Measurements from ENCODE around the gene SERBP1. TPM values are rescaled to one million over a fixed set of nuclear protein-coding genes. Genes with fewer than 3 reads are reported as not detected.
A peak's percentile ranks its signal among the peaks of the same experiment; 100 is the strongest.
"Not testable (repeated sequence)": the region's sequence is repeated elsewhere in the genome, so short reads cannot be mapped to it uniquely, and the experiment has no call there.

Gene SERBP1
- total RNA-seq, 2 donors from 2014 or later: 225 to 393 TPM

DNA sequence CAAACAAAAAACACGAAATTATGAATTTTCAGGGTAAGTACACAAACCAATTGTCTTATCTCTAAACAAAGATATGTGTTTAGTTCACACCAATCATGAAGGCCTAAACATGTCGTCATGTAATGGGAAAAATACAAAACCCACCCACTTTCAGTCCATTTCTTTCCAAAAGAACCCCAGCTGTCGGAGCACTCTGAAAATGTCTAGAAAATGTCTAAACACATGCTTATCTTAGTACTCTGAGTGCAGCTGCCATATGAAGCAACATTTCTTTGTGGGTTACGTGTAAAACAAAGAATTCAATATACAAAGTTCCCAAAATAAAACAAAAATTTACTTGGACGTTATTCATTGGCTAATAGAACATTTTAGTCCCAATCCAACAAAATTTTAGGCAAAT, 22.7 kb downstream of the SERBP1 start:
- no peak for ATAC-seq (replicated peaks)
- no peaks in the 10 kb centered on the region for H3K9me3 Mint-ChIP-seq
- peaks cover 4% of the 10 kb centered on the region for H3K4me1 Mint-ChIP-seq
- no peaks in the 10 kb centered on the region for H3K27me3 Mint-ChIP-seq
- H3K4me3 Mint-ChIP-seq: no peak overlapping the region
- peak overlapping the region; percentile 3 for H3K27ac Mint-ChIP-seq
- H3K36me3 Mint-ChIP-seq (ENCODE audit: low read depth): peaks cover 61% of the 10 kb centered on the region

DNA sequence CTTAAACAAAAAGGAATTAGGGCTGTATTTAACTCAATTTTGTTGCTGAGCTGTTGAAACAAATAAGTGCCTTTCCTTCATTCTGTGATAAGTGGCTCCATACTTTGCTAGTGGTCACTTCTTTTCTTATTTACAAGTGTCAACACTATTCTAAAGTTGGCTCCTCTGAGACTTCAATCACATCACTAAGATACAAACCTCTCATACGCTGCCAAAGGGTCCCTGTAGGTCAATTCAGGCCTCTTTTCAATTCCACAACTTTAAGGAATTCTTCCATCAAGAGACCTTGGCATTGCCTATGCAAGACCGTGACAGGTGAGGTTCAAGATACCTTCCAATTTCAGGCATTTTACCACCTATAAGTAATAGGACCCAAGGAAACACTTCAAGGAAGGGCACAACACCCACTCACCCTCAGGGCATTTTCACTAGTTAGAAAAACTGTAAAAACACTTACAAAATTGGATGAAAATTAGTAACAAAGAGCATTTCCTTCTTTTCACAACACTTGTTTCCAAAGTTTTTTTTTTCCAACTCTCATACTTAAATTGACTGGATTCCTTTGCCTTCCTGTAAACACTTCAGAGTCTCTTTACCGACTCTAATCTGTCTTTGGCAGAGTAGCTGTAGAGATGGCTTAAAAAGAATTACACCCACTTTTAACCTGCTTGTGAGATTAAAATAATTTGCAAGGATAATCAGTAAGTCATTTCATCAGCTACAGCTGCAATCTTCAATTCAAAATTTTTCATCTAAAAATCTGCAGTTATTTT, 24.5 kb downstream of the SERBP1 start:
- ATAC-seq (replicated peaks): no peak
- Mint-ChIP-seq H3K9me3 (no peaks in the 10 kb centered on the region), H3K27me3 (no peaks in the 10 kb centered on the region), H3K4me1 (peaks cover 8% of the 10 kb centered on the region), H3K4me3 (no peak overlapping the region), H3K27ac (peak overlapping the region; percentile 43), H3K36me3 (ENCODE audit: low read depth) (peaks cover 47% of the 10 kb centered on the region)

DNA sequence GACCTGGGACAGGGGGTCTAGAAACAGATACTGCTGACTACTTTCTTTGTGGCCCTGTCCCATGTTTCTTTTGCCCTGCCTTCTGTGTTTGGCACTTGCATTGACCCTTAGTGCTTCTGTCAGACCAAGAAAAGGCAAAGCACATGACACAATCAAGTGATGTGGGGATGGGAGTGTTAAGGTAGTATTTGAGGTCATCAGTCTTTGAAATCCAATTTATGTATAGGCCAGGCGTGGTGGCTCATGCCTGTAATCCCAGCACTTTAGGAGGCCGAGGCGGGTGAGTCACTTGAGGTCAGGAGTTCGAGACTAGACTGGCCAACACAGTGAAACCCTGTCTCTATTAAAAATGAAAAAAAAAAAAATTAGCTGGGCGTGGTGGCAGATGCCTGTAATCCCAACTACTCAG, 26.0 kb downstream of the SERBP1 start:
- peaks cover 47% of the 10 kb centered on the region for H3K36me3 Mint-ChIP-seq (ENCODE audit: low read depth)
- no peaks in the 10 kb centered on the region for H3K9me3 Mint-ChIP-seq
- no peak overlapping the region for H3K27ac Mint-ChIP-seq
- ATAC-seq (replicated peaks): no peak
- no peaks in the 10 kb centered on the region for H3K27me3 Mint-ChIP-seq
- no peak overlapping the region for H3K4me3 Mint-ChIP-seq
- H3K4me1 Mint-ChIP-seq: peaks cover 12% of the 10 kb centered on the region

DNA sequence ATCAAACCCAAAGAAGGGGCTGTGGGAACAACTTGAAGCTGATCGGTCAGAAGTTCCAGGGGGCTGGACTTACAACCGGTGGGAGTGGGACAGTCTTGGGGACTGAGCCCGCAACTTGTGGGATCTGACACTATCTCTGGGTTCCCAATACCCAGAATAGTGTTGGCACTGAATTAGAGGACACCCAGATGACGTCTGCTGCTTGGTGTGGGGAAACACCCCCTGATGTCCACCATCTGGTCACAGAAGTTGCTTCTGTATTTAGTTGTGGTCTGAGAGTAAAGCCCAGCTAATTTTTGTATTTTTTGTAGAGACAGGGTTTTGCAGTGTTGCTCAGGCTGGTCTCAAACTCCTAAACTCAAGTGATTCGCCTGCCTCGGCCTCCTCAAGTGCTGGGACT, 28.8 kb downstream of the SERBP1 start:
- Mint-ChIP-seq H3K27ac (peak overlapping the region; percentile 10), H3K36me3 (ENCODE audit: low read depth) (peaks cover 60% of the 10 kb centered on the region), H3K4me3 (no peak overlapping the region), H3K9me3 (peaks cover 4% of the 10 kb centered on the region), H3K27me3 (no peaks in the 10 kb centered on the region), H3K4me1 (peaks cover 16% of the 10 kb centered on the region)
- no peak for ATAC-seq (replicated peaks)

DNA sequence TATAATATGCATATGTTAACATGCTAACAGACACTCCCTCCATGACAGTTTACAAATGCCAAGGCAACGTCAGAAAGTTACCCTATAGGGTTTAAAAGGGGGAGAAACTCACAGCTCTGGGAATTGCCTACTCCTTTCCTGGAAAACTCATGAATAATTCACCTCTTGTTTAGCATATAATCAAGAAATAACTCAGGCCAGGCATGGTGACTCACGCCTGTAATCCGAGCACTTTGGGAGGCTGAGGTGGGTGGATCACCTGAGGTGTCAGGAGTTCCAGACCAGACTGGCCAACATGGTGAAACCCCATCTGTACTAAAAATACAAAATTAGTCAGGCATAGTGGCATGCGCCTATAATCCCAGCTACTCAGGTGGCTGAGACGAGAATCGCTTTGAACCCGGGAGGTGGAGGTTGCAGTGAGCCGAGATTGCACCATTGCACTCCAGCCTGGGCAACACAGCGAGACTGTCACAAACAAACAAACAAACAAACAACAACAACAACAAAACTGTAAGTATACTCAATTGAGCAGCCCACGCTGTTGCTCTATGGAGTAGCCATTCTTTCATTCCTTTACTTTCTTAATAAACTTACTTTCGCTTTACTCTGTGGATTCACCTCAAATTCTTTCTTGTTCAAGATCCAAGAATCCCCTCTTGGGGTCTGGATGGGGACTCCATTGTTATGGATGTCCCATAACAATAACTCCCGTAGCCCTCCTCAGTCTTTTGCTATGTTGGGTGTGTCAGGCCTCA, 30.0 kb downstream of the SERBP1 start:
- Mint-ChIP-seq H3K27ac (peak overlapping the region; percentile 82), H3K4me1 (peaks cover 16% of the 10 kb centered on the region), H3K36me3 (ENCODE audit: low read depth) (peaks cover 65% of the 10 kb centered on the region), H3K4me3 (peak overlapping the region; percentile 27)
- not testable (repeated sequence) for H3K9me3 Mint-ChIP-seq, H3K27me3 Mint-ChIP-seq
- peak; percentile 92 for ATAC-seq (replicated peaks)

DNA sequence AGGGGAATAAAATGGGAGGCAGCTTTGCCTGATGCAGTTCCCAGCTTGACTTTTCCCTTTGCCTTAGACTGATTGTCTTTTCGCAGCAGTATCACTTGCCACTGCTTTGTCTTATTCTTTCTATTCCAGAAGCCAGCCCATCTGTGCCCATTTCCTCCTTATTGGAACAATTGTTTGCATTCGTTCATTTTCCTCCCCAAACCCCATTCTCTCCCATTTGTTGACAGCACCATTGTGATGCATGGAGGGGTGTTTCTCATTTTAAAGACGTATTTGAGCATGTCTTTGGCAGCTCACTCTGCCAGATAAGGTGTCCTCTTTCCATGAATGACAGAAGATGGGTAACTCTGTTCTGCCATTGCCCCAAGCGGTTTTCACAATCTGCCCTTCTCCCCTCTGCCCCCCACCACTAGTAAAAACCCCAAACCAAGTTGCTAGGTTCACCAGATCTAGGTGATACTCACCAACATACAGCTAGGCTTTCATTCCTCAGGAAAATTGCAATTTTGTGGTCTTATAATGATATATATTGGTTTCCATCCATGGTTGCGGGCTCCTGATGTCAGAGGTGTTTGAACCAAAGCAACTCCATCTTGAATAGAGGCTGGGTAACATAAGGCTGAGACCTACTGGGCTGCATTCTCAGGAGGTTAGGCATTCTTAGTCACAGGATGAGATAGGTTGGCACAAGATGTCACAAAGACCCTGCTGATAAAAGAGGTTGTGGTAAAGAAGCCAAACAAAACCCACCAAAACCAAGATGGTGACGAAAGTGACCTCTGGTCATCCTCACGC, 30.8 kb downstream of the SERBP1 start:
- Mint-ChIP-seq H3K9me3 (peaks cover 4% of the 10 kb centered on the region), H3K27me3 (no peaks in the 10 kb centered on the region), H3K4me1 (peaks cover 16% of the 10 kb centered on the region), H3K36me3 (ENCODE audit: low read depth) (peaks cover 67% of the 10 kb centered on the region), H3K27ac (peak overlapping the region; percentile 82), H3K4me3 (peak overlapping the region; percentile 27)
- peak; percentile 42 for ATAC-seq (replicated peaks)

DNA sequence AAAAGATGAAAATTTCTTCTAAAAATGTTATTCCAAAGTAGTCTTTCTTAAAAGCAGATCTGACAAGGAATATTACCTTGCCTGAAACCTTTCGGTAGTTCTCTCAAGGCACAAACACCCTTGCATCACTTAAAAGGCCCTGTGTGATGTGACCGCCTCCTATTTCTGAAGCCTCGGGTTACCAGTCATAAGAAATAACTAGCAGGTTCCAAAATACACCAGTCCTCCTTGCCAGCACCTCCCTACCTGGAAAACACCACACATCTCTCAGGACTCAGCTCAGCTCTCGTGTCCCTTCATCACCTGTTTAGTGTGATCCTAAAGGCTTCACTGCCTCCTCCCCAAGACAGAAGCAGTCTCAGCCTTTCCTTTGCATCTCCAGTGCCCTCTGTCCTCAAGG, 35.7 kb downstream of the SERBP1 start:
- Mint-ChIP-seq H3K4me1 (peaks cover 4% of the 10 kb centered on the region), H3K9me3 (peaks cover 4% of the 10 kb centered on the region), H3K4me3 (no peak overlapping the region), H3K36me3 (ENCODE audit: low read depth) (peaks cover 97% of the 10 kb centered on the region), H3K27ac (no peak overlapping the region), H3K27me3 (no peaks in the 10 kb centered on the region)
- no peak for ATAC-seq (replicated peaks)

DNA sequence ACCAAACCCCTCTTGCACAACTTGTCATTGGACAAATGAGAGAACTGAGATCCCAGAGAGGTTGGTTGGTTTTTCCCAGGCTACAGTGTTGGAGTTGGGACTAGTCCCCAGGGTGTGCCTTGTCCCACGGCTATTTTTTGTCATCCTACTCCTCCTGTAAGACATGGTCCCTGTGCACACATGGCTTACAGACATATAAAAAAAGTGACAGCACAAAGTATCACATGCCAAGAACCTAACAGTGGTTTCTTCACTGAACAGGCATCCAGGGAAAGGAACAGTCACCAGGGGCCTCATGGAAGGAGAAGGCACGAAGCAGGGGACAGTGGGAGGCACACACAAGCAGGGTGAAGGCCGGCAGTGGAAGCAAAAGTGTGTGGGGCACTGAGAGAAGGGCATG, 36.5 kb downstream of the SERBP1 start:
- Mint-ChIP-seq H3K9me3 (peaks cover 4% of the 10 kb centered on the region), H3K27me3 (no peaks in the 10 kb centered on the region), H3K36me3 (ENCODE audit: low read depth) (peaks cover 97% of the 10 kb centered on the region), H3K4me3 (no peak overlapping the region), H3K4me1 (peaks cover 4% of the 10 kb centered on the region), H3K27ac (no peak overlapping the region)
- ATAC-seq (replicated peaks): no peak

DNA sequence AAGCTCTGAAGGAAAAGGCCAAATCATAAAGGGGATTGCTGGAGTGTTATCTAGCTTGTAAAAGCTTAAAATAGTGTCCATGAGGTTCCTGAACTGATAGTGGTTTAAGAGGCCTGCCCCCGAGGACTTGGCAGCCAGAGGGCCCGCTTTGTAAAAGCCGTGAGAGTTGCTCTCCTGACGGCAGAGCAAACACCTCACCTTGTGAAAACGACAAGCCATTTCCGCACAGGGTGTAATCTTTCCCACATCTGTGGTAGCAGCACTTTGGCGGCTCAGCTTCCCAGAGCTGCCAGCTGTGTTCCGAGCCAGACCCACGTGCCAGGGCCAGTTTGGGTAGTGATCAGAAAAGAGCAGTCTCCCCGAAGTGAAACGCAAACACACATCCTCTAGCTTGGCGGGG, 37.0 kb downstream of the SERBP1 start:
- no peak overlapping the region for H3K4me3 Mint-ChIP-seq
- peaks cover 97% of the 10 kb centered on the region for H3K36me3 Mint-ChIP-seq (ENCODE audit: low read depth)
- H3K4me1 Mint-ChIP-seq: peaks cover 4% of the 10 kb centered on the region
- no peaks in the 10 kb centered on the region for H3K27me3 Mint-ChIP-seq
- no peak overlapping the region for H3K27ac Mint-ChIP-seq
- ATAC-seq (replicated peaks): no peak
- peaks cover 3% of the 10 kb centered on the region for H3K9me3 Mint-ChIP-seq

DNA sequence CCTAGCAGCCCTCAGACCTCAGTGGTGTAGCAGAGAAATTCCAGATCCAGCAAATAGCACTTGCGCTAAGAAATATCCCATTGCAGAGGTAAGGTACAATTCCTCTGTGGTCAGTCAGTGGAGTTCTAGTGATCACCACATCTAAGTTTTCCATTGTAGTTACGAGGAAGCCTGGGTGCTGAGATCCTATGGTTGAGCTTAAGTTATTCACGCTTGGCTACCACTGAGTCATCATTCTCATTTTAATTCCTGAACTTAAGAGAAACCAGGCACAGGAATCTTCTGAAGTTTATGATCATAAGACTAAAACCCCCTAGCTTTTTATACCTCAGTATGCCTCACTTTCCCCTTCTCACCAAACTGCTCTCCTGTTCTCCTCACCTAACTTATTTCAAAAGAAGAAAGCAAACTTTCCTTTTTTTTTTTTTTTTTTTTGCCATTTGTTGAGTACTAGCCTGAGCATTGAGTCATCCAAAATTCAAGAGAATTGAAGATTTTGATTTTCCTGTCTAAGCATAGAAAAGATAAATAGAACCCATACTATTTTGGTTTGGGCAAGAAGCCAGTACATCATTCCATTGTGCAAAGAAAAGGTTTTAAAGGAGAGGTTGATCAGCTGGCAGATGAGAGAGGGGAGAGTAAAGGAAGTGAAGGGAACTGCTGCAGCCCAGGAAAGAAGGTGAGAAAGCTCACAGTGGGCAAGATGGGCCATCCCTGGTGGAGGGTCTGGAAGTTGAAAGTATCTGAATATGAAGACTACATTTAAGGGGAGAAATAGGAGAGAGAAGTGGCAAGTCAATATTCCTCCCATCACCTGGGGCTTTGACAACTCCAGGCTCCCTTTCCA, 39.9 kb downstream of the SERBP1 start:
- H3K27ac Mint-ChIP-seq: peak overlapping the region; percentile 14
- H3K4me1 Mint-ChIP-seq: no peaks in the 10 kb centered on the region
- H3K4me3 Mint-ChIP-seq: no peak overlapping the region
- peaks cover 97% of the 10 kb centered on the region for H3K36me3 Mint-ChIP-seq (ENCODE audit: low read depth)
- no peaks in the 10 kb centered on the region for H3K9me3 Mint-ChIP-seq
- no peaks in the 10 kb centered on the region for H3K27me3 Mint-ChIP-seq
- peak; percentile 16 for ATAC-seq (replicated peaks)

DNA sequence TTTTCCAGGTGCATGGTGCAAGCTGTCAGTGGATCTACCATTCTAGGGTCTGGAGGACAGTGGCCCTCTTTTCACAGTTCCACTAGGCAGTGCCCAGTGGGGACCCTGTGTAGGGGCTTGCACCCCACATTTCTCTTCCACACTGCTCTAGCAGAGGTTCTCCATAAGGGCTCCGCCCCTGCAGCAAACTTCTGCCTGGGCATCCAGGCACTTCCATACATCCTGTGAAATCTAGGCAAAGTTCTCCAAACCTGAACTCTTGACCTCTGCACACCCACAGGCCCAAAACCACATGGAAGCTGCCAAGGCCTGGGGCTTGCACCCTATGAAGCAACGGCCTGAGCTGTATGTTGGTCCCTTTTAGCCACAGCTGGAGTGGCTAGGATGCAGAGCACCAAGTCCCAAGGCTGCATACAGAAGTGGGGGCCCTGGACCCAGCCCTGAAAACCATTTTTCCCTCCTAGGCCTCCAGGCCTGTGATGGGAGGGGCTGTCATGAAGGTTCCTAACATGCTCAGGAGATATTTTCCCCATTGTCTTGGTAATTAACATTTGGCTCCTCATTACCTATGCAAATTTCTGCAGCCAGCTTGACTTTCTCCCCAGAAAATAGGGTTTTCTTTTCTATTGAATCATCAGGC, 46.1 kb downstream of the SERBP1 start:
- peaks cover 7% of the 10 kb centered on the region for H3K9me3 Mint-ChIP-seq

DNA sequence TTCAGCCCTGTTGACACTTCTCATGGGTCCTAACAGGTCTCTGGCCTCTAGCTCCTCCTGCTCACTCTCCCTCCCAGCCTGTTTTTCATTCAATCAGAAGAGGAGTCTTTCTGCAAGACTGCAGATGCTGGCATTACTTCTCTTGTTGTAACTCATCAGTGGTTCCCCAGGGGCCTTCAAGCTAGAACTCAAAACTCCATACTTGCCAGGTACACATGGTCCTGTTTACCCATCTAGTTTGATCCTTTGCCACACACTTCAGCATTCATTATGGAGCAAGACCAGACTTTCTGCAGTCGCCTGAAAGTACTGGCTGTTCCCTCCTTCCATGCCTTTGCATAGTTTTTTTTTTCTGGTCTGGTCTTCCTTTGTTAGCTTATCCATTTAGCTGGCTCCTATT, 47.9 kb downstream of the SERBP1 start:
- H3K4me1 Mint-ChIP-seq: no peaks in the 10 kb centered on the region
- H3K4me3 Mint-ChIP-seq: no peak overlapping the region
- H3K36me3 Mint-ChIP-seq (ENCODE audit: low read depth): peaks cover 100% of the 10 kb centered on the region
- peak overlapping the region; percentile 34 for H3K27ac Mint-ChIP-seq
- H3K27me3 Mint-ChIP-seq: no peaks in the 10 kb centered on the region
- ATAC-seq (replicated peaks): no peak
- H3K9me3 Mint-ChIP-seq: peaks cover 7% of the 10 kb centered on the region

More for the DNA sequence above, 46.1 kb downstream of the SERBP1 start:
- H3K27me3 Mint-ChIP-seq: no peaks in the 10 kb centered on the region
- peaks cover 100% of the 10 kb centered on the region for H3K36me3 Mint-ChIP-seq (ENCODE audit: low read depth)
- H3K27ac Mint-ChIP-seq: no peak overlapping the region
- H3K4me3 Mint-ChIP-seq: no peak overlapping the region
- no peaks in the 10 kb centered on the region for H3K4me1 Mint-ChIP-seq
- ATAC-seq (replicated peaks): no peak

DNA sequence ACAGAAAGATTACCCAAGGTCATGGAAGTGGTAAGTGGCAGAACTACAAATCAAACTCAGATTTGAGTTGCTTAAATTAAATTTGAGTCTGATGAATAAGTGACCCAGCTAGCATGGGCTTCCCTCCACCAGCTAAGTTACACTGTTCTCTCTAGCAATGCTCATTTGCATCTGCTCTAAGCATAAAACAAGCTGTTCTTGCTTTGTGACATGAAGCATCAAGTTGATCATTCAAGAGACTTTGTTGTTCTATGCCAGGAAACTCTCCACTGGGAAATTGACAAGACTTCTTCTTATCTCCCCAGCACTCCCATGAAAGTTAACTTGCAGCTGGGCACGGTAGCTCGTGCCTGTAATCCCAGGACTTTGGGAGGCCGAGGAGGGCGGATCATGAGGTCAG, 49.0 kb downstream of the SERBP1 start:
- H3K9me3 Mint-ChIP-seq: peaks cover 7% of the 10 kb centered on the region
- no peak for ATAC-seq (replicated peaks)
- H3K27ac Mint-ChIP-seq: no peak overlapping the region
- H3K4me3 Mint-ChIP-seq: no peak overlapping the region
- H3K27me3 Mint-ChIP-seq: no peaks in the 10 kb centered on the region
- H3K36me3 Mint-ChIP-seq (ENCODE audit: low read depth): peaks cover 100% of the 10 kb centered on the region
- no peaks in the 10 kb centered on the region for H3K4me1 Mint-ChIP-seq
